Activated CD8-positive, alpha-beta memory T cell treated with anti-CD3 and anti-CD28 coated beads for 4 hours (primary cell): ENCODE measurements around the gene ZCCHC17.

Experiments
- DNase-seq, 2 donors: peaks; one replicate each; pipeline ENCODE4 v3.0.0-alpha.2; 2020; ENCODE audit warnings: low read depth in 2 of 2

Gene ZCCHC17

DNA sequence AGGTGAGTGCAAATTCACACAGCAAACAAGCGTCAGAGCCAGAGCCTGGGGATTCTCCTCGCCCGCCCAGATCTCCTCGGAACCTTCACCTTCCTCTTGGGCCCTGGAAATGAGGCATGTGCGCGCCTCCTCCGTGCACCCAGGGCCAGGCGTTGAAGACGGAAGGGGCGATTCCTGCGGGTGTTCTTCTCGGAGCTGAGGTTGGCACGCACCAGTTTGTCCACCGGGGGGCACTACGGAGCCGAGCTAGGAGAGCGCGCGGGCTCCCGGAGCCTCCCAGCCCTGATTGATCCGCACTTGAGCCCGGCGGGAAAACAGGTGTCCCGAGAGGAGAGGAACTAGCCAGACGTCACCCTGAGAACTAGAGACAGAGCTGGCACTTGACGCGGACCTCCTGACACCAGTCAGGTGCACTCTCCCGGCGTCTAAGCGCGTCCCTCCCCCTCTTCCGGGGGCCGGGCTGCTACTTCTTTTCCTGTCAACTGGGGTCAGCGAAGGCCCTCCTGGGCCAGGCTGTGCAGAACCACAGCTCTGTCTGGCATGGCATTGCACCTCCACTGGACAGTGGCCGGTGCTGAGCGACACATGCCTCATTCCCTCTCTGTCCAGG is 97.9 kb downstream of the ZCCHC17 start:
- DNase-seq = peak; percentile 38 to 47

DNA sequence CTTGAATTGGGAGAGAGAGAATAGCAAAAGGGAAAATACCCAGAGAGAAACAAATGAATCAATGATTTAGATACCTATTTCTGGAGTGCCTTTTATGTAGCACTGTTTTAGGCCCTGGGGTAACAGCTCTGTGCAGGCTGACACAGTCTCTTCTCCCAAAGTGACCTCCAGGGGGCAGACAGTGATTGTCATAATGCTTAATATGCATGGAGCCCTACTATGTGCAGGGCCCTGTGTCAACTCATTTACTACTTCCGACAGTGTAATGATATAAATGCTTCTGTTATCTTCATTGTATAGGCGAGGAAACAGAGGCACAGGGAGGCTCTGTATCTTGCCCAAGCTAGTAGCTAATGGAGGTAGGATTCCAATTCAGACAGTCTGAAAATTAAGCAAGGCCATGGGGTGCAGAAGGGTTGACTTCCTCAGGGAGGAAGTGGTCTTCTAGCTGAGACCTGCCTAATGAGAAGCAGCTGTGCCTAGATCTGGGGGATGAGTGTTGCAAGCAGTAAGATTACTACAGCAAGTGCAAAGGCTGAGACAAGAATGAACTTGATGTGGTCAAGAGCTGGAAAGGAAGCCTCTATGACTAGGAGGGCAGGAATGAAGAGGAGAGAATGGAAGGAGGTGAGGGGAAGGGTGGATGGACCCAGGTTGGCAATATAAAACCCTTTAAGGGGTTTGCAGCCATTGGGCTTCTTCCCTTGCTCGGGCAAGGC is 100.0 kb downstream of the ZCCHC17 start:
- no peak for DNase-seq

DNA sequence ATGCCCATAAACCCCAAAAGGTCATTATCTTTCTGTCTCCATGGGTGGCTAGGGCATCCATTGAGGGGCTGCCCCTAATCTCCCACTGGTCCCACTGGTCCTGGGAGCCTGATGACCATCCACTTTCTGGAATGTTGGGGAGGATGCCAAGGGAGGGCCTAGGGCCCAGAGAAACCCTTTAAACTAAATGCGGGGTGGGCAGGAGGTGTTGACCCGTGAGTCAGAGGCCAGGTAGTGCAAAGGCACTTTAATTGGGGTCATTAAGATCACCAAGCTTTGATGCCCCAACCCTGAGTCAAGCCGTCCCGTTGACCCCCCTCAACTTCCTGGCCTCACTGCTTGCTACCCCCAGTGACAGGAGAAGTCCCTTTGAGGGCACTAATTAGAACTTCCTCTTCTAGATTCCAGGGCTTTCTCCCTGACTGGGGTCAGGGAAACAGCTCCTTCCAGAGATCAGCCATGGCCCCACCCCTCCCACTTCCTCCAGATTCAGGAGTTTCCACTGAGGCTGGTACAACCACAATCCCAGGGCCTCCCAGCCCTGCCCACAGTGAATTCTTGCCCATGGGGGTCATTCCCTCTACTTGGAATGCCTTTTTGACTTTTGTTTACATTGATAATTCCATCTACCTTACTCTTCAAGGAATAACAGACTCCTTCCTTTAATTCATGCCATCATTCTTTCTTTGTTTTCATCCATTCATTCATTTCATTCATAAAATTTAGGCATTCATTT is 100.7 kb downstream of the ZCCHC17 start:
- DNase-seq = no peak

DNA sequence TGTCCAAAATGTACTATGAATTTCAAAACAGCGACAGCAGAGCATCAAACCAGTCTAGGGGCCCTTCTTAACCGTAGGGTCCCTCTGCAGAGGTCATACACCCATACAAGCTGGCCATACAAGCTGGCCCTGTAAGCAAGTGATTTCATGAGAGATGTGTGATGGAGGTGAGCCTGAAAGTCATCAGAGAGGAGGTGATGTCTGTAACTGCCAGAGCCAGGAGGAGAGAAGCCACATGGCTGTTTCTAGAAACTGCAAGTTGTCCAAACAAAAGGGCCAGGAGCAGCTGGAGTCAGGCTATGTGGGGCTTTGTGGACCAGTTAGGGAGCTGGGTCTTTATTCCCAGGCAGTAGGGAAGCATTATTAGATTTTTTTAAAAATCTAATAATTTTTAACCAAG is 101.4 kb downstream of the ZCCHC17 start:
- DNase-seq = no peak

DNA sequence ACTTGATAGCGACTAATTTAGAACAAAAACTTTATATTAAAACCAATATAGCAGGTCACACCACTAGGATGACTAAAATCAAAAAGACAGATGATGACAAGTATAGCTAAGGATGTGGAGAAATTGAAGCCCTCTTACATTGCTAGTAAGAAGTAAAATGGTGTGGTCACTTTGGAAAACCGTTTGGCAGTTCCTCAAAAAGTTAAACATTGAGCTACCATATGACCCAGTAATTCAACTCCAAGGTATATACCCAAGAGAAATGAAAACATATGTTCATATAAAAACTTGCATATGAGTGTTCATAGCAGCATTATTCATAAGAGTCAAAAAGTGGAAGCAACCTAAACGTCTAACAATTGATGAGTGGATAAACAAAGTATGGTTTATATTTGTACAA is 103.1 kb downstream of the ZCCHC17 start:
- no peak for DNase-seq

DNA sequence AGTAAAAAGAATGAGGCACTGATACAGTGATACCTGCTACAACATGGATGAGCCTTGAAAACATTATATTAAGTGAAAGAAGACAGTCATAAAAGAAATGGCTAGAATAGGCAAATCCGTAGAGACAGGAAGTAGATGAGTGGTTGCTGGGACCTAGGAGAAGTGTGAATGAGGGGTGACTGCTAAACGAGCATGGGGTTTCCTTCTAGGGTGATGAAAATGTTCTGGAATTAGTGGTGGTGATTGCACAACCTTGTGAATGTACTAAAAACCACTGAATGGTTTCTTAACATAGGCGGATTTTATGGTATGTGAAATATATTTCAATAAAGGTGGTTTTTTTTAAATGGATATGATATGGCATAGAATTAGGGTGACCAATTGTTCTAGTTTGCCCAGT is 103.6 kb downstream of the ZCCHC17 start:
- DNase-seq = no peak

DNA sequence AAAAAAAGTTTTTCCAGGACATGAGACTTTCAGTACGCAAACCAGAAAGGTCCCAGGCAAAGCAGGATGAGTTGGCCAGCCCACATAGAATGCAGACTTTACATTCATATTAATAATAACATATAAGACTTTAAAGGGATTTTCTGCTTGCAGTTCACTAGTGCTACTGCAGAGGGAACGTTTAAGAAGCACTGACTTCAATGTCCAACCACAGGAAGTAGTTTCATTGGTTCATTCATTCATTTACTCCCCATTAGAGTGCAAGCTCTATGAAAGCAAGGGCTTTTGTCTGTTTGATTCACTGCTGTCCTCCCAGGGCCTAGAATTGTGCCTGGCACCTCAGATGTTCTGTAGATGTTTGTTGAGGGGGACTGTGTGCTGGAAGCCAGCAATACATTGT is 104.4 kb downstream of the ZCCHC17 start:
- DNase-seq = no peak

DNA sequence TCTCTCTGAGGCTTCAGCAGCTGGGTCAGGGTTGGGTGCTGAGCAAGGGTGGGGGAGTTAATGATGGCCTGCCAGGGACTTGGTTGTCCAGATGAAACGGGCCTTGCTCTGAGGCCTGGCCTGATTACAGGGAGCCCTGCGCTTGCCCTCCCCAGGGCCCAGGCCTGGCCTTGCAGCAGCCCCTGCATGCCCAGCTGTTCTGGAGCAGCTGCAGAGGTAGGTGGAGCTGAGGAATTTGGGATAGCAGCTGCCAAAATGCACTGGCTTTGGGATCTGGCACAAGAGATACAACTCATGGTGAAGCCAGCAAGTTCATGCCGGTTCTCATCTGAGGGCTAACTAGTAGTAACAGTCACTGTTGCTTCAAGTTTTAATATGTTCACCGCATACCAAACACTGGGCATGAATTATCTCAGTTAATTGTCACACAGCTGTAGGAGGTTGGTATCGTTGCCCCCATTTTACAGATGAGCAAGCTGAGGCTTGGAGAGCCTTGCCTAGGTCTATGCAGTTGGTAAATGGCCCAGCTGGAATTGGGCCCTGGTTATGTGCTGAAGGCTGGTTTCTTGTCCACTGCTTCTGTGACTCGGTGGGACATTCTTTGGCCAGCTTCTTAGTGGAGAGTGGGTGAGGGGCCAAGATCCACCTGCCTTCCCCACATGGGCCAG is 108.9 kb downstream of the ZCCHC17 start:
- DNase-seq = no peak

DNA sequence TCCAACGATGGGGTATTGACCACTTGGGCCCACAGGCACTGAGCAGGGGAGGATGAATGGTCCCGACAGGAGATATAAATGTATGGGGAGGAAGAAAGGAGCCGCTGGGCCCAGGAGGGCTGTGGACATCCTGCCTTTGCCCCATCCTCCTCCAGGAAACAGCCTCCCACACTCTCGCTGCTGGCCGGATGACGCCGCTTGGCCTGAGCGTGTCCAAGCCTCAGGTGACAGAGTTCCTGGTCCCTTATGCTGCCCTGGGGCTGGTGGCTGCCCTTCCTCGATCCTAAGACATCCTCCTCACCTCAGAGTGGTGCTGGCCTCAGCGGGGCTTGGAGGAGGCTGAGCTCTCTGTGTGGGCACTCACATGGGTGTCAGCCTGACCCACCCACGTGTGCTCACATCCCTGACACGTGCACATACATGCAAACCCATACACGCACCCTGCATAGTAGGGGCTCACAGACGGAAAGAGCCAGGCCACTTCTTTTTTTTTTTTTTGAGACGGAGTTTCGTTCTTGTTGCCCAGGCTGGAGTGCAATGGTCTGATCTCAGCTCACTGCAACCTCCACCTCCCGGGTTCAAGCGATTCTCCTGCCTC is 110.3 kb downstream of the ZCCHC17 start:
- no peak for DNase-seq

DNA sequence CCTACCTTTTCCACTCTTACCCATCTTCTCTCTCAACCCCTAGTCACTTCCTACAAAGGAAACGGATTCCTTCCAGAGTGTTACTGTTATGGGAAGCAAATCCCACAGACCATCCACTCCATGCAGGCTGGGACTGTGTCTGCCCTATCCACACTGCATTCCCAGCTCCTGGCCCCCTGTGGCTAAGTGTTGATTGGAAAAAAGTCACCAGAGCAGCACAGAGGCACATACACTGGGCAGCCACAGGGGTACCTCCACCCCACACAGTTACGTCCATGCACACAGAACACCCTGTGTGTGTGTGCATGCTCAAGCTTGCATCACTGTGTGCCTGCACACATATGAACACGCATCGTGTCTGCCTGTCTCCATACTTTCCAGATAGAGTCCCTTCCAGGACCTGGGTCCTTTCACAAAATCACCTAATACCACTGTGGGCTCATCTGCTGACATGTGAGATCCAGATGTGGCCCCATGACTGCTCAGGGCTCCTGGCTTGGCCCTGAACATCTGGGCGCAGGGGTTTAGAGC is 112.0 kb downstream of the ZCCHC17 start:
- DNase-seq = no peak

DNA sequence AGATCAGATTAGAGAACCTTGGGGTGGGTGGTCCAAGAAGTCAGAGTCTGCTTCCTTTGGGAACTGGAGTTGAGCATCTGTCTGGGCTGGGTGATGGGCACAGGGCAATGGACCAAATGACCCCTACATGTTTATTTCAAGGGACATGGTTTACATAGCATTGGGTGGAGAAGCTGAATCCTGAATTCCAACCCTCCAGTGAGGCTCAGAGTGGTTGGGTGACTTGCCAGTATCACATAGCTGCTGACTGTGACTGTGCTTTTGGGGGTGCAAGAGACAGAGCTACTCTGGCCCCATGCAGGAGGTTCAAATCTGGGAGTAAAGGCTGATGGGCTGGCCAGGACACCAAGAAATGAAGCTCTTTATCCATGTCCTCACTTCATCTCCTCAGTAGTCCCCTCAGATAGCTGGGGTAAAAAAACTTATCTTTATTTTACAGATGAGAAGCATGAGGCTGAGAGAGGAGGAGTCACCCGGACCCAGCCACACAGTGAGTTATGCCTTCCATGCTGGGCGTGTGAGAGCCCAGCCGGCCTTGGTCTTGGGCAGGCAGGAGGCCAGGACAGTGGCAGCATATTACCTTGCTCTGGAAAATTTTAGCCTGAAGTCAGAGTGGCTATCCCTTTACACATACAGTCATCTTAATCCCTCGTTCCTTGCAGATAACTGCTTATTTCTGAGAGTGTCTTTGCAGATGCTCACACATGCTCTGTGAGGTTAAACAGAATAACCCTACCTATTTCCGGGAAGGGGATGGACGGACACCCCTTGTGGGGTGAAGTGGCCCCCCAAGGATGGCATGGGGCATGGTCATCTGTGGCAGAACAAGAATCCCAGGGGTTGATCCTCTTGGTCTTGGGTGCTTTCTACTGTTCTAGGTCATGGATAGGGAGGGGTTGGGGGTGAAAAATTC is 113.4 kb downstream of the ZCCHC17 start:
- no peak for DNase-seq

DNA sequence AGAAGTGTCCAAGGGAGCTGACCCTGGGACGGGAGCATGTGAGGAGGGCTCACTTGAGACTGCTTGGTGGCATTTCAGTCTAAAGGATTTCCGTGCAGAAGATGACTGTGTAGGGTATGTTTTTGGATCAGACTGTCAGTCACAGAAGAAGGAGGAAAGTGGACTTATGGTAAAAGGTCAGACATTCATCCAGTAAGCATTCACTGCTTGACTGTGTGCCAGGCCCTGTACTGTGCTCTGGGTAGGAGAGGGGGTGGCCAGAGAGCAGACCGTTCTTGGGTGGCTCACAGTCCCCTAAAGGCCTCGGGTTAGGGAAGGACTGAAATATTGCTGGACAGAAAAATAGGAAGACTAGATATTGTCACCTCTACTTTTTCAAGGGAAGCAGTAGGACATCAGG is 114.0 kb downstream of the ZCCHC17 start:
- DNase-seq = no peak

DNA sequence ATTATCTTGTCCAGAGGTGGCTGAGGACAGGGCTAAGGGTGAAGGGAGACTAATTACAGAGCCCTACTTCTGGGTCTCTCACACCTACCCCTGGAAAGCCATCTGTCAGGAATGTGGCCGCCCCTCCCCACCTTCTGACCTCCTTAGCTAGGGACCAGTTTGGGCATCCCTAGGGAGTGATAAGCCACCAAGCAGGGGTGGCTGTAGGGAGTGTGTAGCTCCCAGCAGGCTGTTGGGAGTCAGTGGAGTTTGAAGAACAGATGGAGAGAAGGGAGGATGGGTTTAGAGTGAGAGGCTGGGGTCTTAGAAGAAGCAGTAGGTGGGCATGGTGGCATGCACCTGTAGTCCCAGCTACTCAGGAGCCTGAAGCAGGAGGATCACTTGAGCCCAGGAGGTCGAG is 115.4 kb downstream of the ZCCHC17 start:
- no peak for DNase-seq

DNA sequence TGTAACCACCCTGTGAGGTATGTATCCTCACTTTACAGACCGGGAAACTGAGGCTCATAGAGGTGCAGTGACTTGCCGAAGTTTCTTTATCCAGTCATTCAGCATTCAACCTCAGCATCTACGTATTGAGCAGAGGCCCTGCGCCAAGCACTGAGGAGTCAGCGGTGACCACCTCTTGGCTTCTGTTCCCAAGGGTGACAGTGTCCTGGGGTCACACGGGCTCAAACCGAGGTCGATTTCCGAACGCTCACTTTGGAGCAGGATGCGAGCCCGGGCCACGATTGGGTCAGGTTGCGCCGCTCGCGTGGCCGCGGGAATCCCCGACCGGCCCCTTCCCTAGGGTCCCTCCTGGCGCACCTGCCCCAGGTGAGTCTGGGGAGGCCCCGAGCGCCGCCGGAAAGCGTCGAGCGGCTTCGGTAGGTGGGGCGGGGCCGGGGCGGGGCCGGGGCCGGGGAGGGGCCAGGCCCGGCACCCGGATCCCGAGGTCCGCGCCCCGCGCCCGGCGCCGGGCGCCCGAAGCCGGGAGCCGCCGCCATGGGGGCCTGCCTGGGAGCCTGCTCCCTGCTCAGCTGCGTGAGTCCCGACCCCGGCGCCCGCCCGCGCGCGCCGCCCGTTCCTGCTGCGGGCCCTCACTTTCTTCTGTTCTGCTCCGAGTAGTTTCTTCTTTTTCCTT is 116.0 kb downstream of the ZCCHC17 start, which contains the start of gene SERINC2:
Gene SERINC2, plus strand, starts transcription at position 482 of the 673 bp plus-strand sequence. Its CDS starts 53 bp downstream, at position 535.
- DNase-seq = no peak

DNA sequence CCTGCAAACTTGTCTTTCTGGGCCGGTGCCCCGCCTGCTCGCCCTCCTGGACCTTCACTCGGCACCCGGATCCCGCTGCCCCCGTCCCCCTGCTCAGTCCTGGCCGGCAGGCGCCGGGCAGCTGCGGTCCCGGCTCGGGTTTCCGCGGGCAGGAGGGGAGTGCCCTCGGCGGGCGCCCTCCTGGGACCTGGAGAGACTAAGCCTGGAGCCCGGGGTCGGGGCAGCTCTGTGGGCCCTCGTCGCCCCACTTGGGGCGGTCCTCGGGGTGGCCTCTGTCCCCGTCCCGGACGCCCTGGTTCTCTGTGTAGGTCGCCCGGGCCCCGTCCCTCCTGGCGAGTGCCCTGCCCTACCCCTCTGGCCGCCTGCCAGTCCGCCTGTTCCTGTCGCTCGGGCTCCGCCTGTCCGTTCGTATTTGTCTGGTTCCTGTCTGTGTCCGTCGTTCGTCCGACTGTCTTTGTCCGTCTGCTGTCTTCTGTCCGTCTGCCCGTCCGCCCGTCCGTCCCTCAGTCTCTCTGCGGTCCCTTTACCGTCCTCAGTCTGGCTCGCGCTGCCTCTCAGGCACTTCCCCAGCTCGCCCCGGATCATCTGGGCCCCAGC is 116.7 kb downstream of the ZCCHC17 start:
- DNase-seq = no peak
